Measurements from ENCODE around the gene RAD51D.

Gene RAD51D

GRCh38 chr17:35088881-35089585 is 30.6 kb downstream of the RAD51D start:
- Histone ChIP-seq H4K91ac (ENCODE audit: low read depth, low read length, poor library complexity) (no peak overlapping the region), H4K8ac (ENCODE audit: low read depth, low read length) (no peak overlapping the region), H2AK5ac (ENCODE audit: low read depth, low read length) (no peak overlapping the region), H3K14ac (ENCODE audit: low read length) (peak overlapping the region; percentile 85), H2BK12ac (ENCODE audit: low read length) (no peak overlapping the region), H3K27me3 (ENCODE audit: control insufficient read depth in 3 of 3, insufficient read depth in 3 of 3, low read depth in 1 of 3, low read length in 3 of 3) (peaks cover 0 to 10% (median 0%) of the 10 kb centered on the region in 3 experiments), H3K79me1 (ENCODE audit: low read depth, low read length) (no peaks in the 10 kb centered on the region), H2BK15ac (ENCODE audit: low read length) (no peak overlapping the region), H2BK5ac (ENCODE audit: low read length) (no peak overlapping the region), H3K23ac (ENCODE audit: low read depth, low read length, poor library complexity) (peak overlapping the region; percentile 52), H3K4me2 (ENCODE audit: insufficient read depth, low read length, poor library complexity, severe bottlenecking) (peak overlapping the region; percentile 96), H3K36me3 (replicated peaks in 1 of 2; ENCODE audit: control insufficient read depth in 2 of 2, insufficient read depth in 2 of 2, low read length in 2 of 2) (no peaks in the 10 kb centered on the region), H3K27ac (replicated peaks; ENCODE audit: low read length) (no peak overlapping the region), H3K4me1 (ENCODE audit: control insufficient read depth in 2 of 2, insufficient read depth in 1 of 2, low read depth in 1 of 2, low read length in 2 of 2) (peaks cover 5 to 10% of the 10 kb centered on the region in 2 donors), H3K9ac (ENCODE audit: low read depth, low read length, poor library complexity) (peak overlapping the region; percentile 91), H2BK120ac (ENCODE audit: low read depth, low read length) (peak overlapping the region; percentile 63), H2AFZ (ENCODE audit: low read length) (peak overlapping the region; percentile 97), H3K4me3 (ENCODE audit: low read length in 2 of 2) (peak overlapping the region; percentile 86 to 91), H3K18ac (ENCODE audit: low read length) (peak overlapping the region; percentile 89), H3K9me3 (replicated peaks in 1 of 2; ENCODE audit: control insufficient read depth in 2 of 2, insufficient read depth in 1 of 2, low read depth in 1 of 2, low read length in 2 of 2) (no peaks in the 10 kb centered on the region), H3K4ac (ENCODE audit: low read length) (no peak overlapping the region)
- DNase-seq (ENCODE audit: low spot score): peak; percentile 84
- no CpG with 5 or more reads among the region's 80 CpGs for WGBS, 2 donors (ENCODE audit: extremely low coverage in 2 of 2, insufficient read length in 2 of 2, insufficient replicate concordance in 1 of 2)

- Histone ChIP-seq H2BK15ac (ENCODE audit: low read length) (no peak overlapping the region), H3K4ac (ENCODE audit: low read length) (no peak overlapping the region), H3K4me2 (ENCODE audit: insufficient read depth, low read length, poor library complexity, severe bottlenecking) (peak overlapping the region; percentile 96), H3K9me3 (replicated peaks in 1 of 2; ENCODE audit: control insufficient read depth in 2 of 2, insufficient read depth in 1 of 2, low read depth in 1 of 2, low read length in 2 of 2) (no peaks in the 10 kb centered on the region), H3K23ac (ENCODE audit: low read depth, low read length, poor library complexity) (peak overlapping the region; percentile 52), H4K91ac (ENCODE audit: low read depth, low read length, poor library complexity) (no peak overlapping the region), H3K79me1 (ENCODE audit: low read depth, low read length) (no peaks in the 10 kb centered on the region), H3K4me1 (ENCODE audit: control insufficient read depth in 2 of 2, insufficient read depth in 1 of 2, low read depth in 1 of 2, low read length in 2 of 2) (peaks cover 5 to 10% of the 10 kb centered on the region in 2 donors), H3K9ac (ENCODE audit: low read depth, low read length, poor library complexity) (peak overlapping the region; percentile 91), H3K4me3 (ENCODE audit: low read length in 2 of 2) (peak overlapping the region; percentile 86 to 91), H3K18ac (ENCODE audit: low read length) (peak overlapping the region; percentile 89), H3K36me3 (replicated peaks in 1 of 2; ENCODE audit: control insufficient read depth in 2 of 2, insufficient read depth in 2 of 2, low read length in 2 of 2) (no peaks in the 10 kb centered on the region), H2BK5ac (ENCODE audit: low read length) (no peak overlapping the region), H3K14ac (ENCODE audit: low read length) (peak overlapping the region; percentile 85), H2AK5ac (ENCODE audit: low read depth, low read length) (no peak overlapping the region), H4K8ac (ENCODE audit: low read depth, low read length) (no peak overlapping the region), H3K27me3 (ENCODE audit: control insufficient read depth in 3 of 3, insufficient read depth in 3 of 3, low read depth in 1 of 3, low read length in 3 of 3) (peaks cover 0 to 10% (median 0%) of the 10 kb centered on the region in 3 experiments), H2AFZ (ENCODE audit: low read length) (peak overlapping the region; percentile 97), H3K27ac (replicated peaks; ENCODE audit: low read length) (no peak overlapping the region), H2BK120ac (ENCODE audit: low read depth, low read length) (peak overlapping the region; percentile 63), H2BK12ac (ENCODE audit: low read length) (no peak overlapping the region)
- no CpG with 5 or more reads among the region's 26 CpGs for WGBS, 2 donors (ENCODE audit: extremely low coverage in 2 of 2, insufficient read length in 2 of 2, insufficient replicate concordance in 1 of 2)
- peak; percentile 8 for DNase-seq (ENCODE audit: low spot score)
Measured at GRCh38 chr17:35088356-35088880, 31.2 kb downstream of the RAD51D start.

- H2AK5ac ChIP-seq (ENCODE audit: low read depth, low read length): no peak overlapping the region
Measured at GRCh38 chr17:35087731-35088355, 31.8 kb downstream of the RAD51D start.

More at GRCh38 chr17:35087731-35088355, 31.8 kb downstream of the RAD51D start:
- H3K9me3 ChIP-seq (replicated peaks in 1 of 2; ENCODE audit: control insufficient read depth in 2 of 2, insufficient read depth in 1 of 2, low read depth in 1 of 2, low read length in 2 of 2): no peaks in the 10 kb centered on the region
- peak overlapping the region; percentile 97 for H2AFZ ChIP-seq (ENCODE audit: low read length)
- no peak for DNase-seq (ENCODE audit: low spot score)
- H3K18ac ChIP-seq (ENCODE audit: low read length): no peak overlapping the region
- H2BK120ac ChIP-seq (ENCODE audit: low read depth, low read length): no peak overlapping the region
- no peak overlapping the region for H2BK12ac ChIP-seq (ENCODE audit: low read length)
- H4K8ac ChIP-seq (ENCODE audit: low read depth, low read length): no peak overlapping the region
- no peaks in the 10 kb centered on the region for H3K79me1 ChIP-seq (ENCODE audit: low read depth, low read length)
- H3K23ac ChIP-seq (ENCODE audit: low read depth, low read length, poor library complexity): no peak overlapping the region
- H3K14ac ChIP-seq (ENCODE audit: low read length): no peak overlapping the region
- H3K4me1 ChIP-seq (ENCODE audit: control insufficient read depth in 2 of 2, insufficient read depth in 1 of 2, low read depth in 1 of 2, low read length in 2 of 2): peaks cover 5 to 10% of the 10 kb centered on the region in 2 donors
- no peak overlapping the region for H3K9ac ChIP-seq (ENCODE audit: low read depth, low read length, poor library complexity)
- H3K4ac ChIP-seq (ENCODE audit: low read length): no peak overlapping the region
- H3K4me2 ChIP-seq (ENCODE audit: insufficient read depth, low read length, poor library complexity, severe bottlenecking): peak overlapping the region; percentile 96
- H3K4me3 ChIP-seq (ENCODE audit: low read length in 2 of 2): peak overlapping the region; percentile 86 to 91
- H2BK15ac ChIP-seq (ENCODE audit: low read length): no peak overlapping the region
- H3K27me3 ChIP-seq (ENCODE audit: control insufficient read depth in 3 of 3, insufficient read depth in 3 of 3, low read depth in 1 of 3, low read length in 3 of 3): peaks cover 0 to 10% (median 0%) of the 10 kb centered on the region in 3 experiments
- no peak overlapping the region for H2BK5ac ChIP-seq (ENCODE audit: low read length)
- no CpG with 5 or more reads among the region's 9 CpGs for WGBS, 2 donors (ENCODE audit: extremely low coverage in 2 of 2, insufficient read length in 2 of 2, insufficient replicate concordance in 1 of 2)
- H4K91ac ChIP-seq (ENCODE audit: low read depth, low read length, poor library complexity): no peak overlapping the region
- H3K27ac ChIP-seq (replicated peaks; ENCODE audit: low read length): no peak overlapping the region
- H3K36me3 ChIP-seq (replicated peaks in 1 of 2; ENCODE audit: control insufficient read depth in 2 of 2, insufficient read depth in 2 of 2, low read length in 2 of 2): no peaks in the 10 kb centered on the region

Data from neuronal stem cell (in vitro differentiated cells).